GM19023 (cell line): ENCODE results near the gene CTBS.
"Not testable (repeated sequence)": the region's sequence is repeated elsewhere in the genome, so short reads cannot be mapped to it uniquely, and the experiment has no call there.

Source experiments
- ATAC-seq: cut with Tn5 transposase; IDR thresholded peaks from one replicate; pipeline ENCODE4 v1.9.1; 2021; ENCODE audit warnings: mild to moderate bottlenecking, moderate library complexity; ENCODE audit not compliant: unreplicated experiment

CTBS gene, protein sequence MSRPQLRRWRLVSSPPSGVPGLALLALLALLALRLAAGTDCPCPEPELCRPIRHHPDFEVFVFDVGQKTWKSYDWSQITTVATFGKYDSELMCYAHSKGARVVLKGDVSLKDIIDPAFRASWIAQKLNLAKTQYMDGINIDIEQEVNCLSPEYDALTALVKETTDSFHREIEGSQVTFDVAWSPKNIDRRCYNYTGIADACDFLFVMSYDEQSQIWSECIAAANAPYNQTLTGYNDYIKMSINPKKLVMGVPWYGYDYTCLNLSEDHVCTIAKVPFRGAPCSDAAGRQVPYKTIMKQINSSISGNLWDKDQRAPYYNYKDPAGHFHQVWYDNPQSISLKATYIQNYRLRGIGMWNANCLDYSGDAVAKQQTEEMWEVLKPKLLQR

DNA sequence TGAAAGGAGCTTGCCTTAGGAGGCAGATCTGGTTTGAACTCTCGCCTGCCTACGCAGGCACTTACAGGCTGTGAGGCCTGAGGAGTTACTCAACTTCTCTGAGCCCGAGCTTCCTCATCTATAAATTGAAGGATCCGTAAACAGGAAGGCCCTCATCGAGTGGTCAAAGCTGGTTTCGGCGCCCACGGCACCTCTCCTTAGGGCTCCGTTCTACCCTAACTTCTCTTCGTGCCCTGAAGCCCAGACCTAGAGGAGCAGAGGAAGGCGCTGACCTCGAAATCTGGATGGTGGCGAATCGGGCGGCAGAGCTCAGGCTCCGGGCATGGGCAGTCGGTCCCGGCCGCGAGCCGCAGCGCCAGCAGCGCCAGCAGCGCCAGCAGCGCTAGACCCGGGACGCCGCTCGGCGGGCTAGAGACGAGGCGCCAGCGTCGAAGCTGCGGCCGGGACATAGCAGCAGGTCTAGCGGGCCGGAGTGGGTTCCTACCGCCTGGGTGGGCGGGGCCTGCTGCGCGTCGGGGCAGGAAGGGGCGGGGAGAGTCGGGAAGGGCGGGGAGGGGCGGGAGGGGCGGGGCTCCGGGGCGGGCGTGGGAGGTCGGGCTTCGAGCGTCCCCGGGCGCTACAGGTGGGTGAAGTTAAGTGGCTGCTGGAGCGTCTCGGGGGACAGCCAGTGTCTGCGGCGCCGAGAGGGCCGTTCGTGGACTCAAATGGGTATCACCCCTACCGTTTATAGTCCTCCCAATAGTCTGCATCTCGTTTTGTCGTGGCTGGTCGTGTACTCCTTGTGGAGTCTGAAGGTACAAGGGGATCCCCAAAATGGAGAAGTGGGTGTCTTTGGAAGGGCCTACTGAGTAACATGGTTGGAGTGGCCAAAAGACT is at the start of gene CTBS:
Gene CTBS (minus strand): TSS at position 474 of the 876 bp plus-strand sequence. CDS start 25 bp downstream, at position 449.
- ATAC-seq = peak; percentile 85

- no peak for ATAC-seq
Observed at GRCh38 chr1:84621553-84621952, 47.3 kb upstream of the CTBS start.

DNA sequence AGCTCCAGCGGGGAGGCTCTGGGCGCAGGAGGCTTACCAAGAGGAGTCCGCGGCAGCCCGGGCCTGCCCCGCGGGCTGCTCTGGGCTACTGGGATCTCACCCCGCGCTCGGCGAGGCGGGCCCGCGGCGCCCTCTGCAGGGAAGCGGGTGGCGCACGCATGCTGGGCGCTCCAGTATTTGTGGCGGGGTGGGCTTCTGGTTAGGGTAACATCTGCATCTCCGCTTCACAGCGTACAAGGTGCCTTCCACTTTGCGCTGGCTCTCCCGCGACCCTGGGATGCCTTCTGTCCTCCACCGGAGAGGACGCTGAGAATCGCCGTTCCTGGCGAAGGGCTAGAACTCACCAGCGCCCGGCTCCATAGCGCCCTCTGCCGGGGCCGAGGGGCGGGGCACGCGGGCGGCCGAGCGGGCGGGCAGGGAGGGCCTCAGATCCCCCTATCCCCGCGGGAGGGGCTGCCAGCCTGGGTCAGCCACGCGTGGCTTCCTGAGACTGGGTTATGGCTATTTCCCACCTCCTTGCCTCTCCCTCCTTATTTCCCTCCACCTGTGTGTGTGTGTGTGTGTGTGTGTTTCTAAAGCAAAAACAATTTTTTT is 46.6 kb upstream of the CTBS start:
- ATAC-seq = peak; percentile 94

GRCh38 chr1:84619383-84620102 is 45.3 kb upstream of the CTBS start:
- ATAC-seq = no peak

DNA sequence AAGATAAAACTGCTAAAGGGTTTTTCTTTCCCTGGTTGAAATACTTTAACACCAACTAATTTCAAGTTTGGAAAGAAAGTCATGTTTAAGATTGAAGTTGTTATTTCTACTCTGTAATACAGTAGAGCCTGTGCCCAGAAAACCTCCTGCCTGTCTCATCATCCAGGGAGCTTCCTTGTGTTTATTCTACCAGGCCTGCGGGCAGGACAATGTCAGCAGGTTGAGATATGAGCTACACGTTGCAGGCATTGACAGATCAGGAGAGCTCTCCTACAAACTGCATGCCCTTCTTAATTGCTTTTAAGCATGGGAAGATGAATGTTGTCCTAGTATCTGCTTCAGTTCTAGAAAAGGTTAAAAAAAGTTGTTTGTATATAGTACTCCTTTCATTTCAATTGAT is 43.1 kb upstream of the CTBS start:
- ATAC-seq = no peak

GRCh38 chr1:84615790-84616189 is 41.5 kb upstream of the CTBS start:
- no peak for ATAC-seq

DNA sequence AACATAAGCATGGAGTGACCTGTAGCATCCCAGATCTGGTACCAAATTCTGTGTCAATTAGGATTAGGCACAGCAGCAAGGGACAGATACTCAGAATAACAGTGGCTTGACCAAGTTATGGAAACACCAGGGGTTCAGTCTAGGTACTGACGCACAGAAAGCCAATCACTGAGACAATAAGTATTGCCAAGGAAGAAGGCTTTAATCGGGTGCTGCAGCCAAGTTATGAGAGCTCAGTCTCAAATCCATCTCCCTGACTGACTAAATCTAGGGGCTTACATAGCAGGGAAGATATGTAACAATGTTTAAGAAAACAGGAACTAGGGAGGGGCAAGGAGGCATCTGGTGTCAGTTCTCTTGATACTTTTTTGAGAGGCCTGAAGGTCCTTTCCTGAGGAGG is 39.6 kb upstream of the CTBS start:
- no peak for ATAC-seq

GRCh38 chr1:84613026-84613425 is 38.8 kb upstream of the CTBS start:
- ATAC-seq = no peak

DNA sequence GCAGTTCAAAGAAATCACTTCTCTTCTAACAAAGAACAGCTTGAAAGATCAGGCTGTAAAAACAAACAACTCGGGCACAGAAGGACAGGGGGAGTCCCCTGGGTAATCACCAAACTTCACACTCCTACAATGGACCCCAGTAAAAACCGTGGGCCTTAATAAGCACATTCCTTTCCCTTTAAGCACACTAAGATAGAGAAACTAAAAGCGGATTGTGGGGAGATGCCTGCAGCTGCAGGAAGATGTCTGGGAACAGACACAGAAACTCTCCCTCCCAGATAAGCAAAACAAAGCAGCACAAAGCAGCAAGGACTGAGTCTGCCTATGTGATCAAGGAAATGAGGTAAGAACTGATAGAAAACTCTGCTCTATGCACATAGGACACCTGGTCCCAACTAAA is 37.6 kb upstream of the CTBS start:
- ATAC-seq = no peak

DNA sequence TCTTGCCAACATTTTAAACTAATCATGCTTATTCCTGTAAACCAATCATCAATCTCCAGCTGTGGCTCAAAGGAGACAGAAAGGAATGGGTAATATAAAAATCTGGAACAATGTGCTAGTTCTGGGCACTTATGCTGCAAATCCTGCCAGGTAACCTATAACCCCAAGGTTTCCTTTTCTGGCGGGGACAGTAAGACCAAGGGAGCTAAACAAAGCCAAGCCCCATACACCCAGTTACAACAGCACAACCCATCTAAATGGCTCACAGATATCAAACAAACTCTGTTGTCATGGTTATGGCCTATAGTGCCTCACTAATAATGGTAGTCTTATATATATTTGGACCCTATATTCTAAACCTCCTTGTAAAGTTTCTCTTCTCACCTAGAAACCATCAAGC is 36.9 kb upstream of the CTBS start:
- ATAC-seq = no peak

GRCh38 chr1:84606977-84607376 is 32.7 kb upstream of the CTBS start:
- ATAC-seq = no peak

DNA sequence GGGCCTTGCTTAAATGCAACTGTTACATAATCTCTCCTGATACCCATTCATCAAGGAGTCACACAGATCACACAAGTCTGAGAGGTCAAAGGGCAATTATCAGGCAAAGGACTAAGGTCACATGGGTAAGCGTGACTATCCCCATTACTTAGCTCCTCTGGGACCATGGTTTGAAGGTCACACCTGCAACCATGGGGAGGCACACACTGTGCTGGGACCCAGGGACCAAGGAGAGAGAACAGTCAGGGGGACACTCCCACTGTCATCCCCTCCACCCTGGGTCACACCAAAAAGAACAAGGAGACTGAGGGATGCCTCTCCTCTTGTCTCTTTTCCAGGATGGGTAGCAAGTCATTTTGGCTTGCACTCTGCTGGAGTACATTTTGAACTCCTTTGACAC is 30.9 kb upstream of the CTBS start:
- ATAC-seq = no peak

DNA sequence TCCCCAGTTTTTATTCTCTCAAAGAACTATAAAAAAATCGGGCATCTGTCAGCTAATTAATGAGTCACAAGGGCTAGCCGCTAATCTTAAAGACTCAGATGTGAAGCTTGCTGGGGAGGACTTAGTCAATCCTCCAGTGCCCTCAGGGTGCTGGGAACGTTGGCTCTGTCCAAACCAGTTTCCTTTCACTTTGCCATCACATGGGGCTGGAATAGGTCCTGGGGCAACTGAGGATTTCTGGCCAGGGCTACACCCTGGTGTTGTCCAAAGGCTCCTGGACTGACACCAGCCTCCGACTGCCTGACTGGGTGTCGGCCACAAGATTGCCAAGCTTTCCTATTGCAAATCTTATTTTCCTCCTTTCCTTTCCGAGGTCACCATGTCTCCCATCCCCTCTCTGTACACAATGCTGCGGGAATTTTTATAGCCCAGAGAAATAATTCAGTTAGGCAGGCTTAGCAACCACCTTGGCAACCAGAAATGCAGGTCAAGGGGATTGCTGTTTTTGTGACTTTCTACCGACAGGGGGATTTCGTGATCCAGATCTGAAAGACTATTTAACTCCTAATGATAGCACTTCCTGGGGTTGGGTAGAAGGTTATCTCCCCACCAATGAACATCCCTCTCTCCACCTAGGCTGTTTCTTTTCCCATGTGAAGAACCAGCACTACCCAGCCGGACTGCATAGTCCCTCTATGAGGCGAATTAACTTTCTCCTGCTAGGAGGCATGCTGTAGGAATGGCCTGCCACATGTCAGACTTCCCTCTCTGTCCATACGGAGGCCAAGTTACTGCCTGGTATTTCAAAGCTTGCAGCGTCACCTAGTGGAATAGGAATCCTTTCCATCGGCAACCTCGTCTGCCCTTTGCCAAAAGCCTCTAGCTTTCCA is 29.9 kb upstream of the CTBS start:
- ATAC-seq = no peak

GRCh38 chr1:84603223-84603622 is 29.0 kb upstream of the CTBS start:
- ATAC-seq = no peak

GRCh38 chr1:84600796-84601195 is 26.6 kb upstream of the CTBS start:
- ATAC-seq = no peak

DNA sequence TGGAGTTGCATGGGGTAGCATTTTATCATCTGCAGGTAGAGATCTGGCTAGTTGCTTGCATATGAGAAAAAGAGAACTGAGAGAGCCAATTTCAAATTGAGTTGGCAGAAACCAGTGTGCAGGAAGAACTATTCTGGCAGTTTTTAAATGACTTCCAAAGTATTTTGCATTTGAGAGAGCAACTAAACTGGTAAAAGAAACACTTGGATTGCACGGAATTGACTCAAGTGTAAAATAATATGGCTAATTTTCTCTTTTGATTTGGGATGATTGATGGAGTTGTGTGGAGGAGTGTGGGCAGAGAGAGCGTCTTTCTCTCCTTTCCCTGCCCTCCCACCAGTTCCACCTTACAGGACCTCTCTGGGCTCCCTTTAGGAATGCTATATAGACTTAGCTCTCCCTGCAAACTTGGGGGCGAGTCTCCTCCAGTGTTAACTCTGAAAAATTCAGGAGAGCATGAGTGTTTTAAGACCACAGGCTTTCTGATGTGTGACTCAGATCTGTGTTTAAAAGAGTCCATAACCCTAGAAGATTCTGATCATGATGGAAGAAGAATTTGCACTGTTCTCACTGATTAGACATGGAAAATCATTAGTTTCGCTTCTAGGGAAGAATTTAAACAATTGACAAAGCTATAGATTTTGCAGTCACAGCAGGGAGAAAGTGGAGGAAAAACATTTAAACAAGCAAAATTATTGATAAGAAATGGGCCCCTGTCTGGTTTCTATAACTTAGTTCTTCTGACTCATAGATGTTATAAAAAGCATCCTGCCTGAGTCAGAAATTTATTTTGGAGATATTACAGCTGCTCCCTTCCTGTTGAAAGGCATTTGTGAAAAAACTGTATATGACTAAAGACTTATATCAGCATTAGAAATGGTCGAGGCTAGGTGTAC is 24.9 kb upstream of the CTBS start:
- peak; percentile 75 for ATAC-seq

DNA sequence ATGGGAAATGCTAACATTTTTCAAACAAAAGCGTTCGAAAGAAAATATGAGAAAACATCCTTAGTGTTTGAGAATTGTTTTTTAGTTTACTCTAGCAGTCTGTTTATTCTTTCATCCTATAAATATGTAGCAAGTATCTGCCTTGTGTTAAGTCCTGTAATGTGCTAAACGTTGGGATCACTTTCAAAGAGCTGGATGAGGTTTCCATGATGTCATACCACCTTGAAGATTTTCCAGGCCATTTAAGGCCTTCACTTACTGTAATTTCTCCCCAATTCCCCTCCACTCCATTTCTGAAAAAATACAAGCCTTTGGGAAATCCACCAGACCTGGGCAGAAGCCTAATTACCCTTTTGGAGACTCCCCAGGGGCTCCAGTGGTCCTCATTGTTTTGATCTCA is 24.2 kb upstream of the CTBS start:
- no peak for ATAC-seq

DNA sequence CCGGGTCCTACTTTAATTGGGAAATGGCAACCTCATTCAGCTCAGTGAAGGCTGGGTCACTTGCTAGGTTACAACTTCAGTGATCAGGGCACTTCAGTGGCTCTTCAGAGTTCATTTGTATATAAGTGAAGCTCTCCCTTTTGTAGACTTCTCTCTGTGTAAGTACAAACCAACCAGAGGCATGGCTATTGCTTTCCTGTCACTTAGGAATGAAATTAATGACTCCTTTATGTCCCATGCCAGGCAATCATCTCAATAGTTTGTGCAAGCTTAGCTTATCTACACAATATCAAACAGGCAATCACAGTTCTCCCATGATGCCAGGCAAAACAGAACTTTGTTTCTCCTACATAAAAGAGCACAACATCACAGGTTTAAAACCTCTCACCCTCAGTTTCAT is 22.8 kb upstream of the CTBS start:
- ATAC-seq = no peak

DNA sequence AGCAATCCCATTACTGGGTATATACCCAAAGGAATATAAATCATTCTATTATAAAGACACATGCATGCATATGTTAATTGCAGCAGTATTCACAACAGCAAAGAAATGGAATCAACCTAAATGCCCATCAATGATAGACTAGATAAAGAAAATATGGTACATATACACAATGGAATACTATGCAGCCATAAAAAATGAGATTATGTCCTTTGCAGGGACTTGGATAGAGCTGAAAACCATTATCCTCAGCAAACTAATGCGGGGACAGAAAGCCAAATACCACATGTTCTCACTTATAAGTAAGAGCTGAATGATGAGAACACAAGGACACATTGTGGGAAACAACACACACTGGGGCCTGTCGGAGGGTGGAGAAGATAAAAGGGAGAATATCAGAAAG is 20.7 kb upstream of the CTBS start:
- not testable (repeated sequence) for ATAC-seq
